HepG2 (cell line): ENCODE measurements around the gene CTIF. TPM values are rescaled to one million over a fixed set of nuclear protein-coding genes. Genes with fewer than 3 reads are reported as not detected.
A peak's percentile ranks its signal among the peaks of the same experiment; 100 is the strongest.

Experiments
- ATF7-NPFF ChIP-seq: sonication (generic); formaldehyde crosslinking; IDR thresholded peaks from 2 replicates; pipeline ENCODE4 v1.8.1; 2023; ENCODE audit warnings: mild to moderate bottlenecking, low read depth, missing genetic modification reagents, moderate library complexity
- CENPBD1 ChIP-seq: sonication (generic); formaldehyde crosslinking; IDR thresholded peaks from 2 replicates; pipeline ENCODE4 v1.8.0; 2022; ENCODE audit warnings: missing genetic modification reagents, low read depth, mild to moderate bottlenecking, borderline replicate concordance
- GATAD1 ChIP-seq: IDR thresholded peaks from 2 replicates; pipeline ENCODE4 v1.6.1; 2016; ENCODE audit warnings: missing genetic modification reagents, missing compliant biosample characterization
- HCFC1 ChIP-seq: fragments of 150-350 bp; IDR thresholded peaks from 2 replicates; pipeline ENCODE4 v1.6.1; 2014; ENCODE audit warnings: low read depth, low read length
- JUNB ChIP-seq: sonication (generic); formaldehyde crosslinking; IDR thresholded peaks from 2 replicates; pipeline ENCODE4 v1.8.0; 2022; ENCODE audit warnings: missing genetic modification reagents, mild to moderate bottlenecking, borderline replicate concordance
- LCORL ChIP-seq, 2 experiments: fragments of 450-650 bp in 1 of 2; sonication (generic) in 1 of 2; formaldehyde crosslinking in 1 of 2; IDR thresholded peaks; 2 replicates each; pipeline versions ENCODE4 v1.5.0 to v1.6.1; 2017 to 2020; ENCODE audit warnings: antibody characterized with exemption in 1 of 2, missing genetic modification reagents in 1 of 2
- MEIS2 ChIP-seq: sonication (generic); formaldehyde crosslinking; IDR thresholded peaks from 2 replicates; pipeline ENCODE4 v1.9.0; 2021; ENCODE audit warnings: mild to moderate bottlenecking, missing genetic modification reagents
- PLRG1 ChIP-seq: fragments of 450-650 bp; conservative IDR thresholded peaks from 2 replicates; pipeline ENCODE4 v1.6.1; 2016
- SNAPC4 ChIP-seq: sonication (generic); formaldehyde crosslinking; IDR thresholded peaks from 2 replicates; pipeline ENCODE4 v1.4.0; 2020; ENCODE audit warnings: mild to moderate bottlenecking, missing genetic modification reagents
- TAF15 ChIP-seq: fragments of 200-400 bp; formaldehyde crosslinking; IDR thresholded peaks from one replicate; pipeline ENCODE4 v1.6.1; 2018; ENCODE audit warnings: mild to moderate bottlenecking, low read depth, low read length; ENCODE audit not compliant: poor library complexity, severe bottlenecking
- YEATS4 ChIP-seq: sonication (generic); formaldehyde crosslinking; IDR thresholded peaks from 2 replicates; pipeline ENCODE4 v1.4.0; 2020; ENCODE audit warnings: missing genetic modification reagents, borderline replicate concordance
- ZNF124 ChIP-seq: sonication (generic); formaldehyde crosslinking; IDR thresholded peaks from 2 replicates; pipeline ENCODE4 v1.4.0; 2020; ENCODE audit warnings: missing genetic modification reagents
- ZNF253 ChIP-seq: sonication (generic); formaldehyde crosslinking; IDR thresholded peaks from 2 replicates; pipeline ENCODE4 v1.8.0; 2022; ENCODE audit warnings: mild to moderate bottlenecking, missing genetic modification reagents, borderline replicate concordance
- ZNF589 ChIP-seq: sonication (generic); formaldehyde crosslinking; conservative IDR thresholded peaks from 2 replicates; pipeline ENCODE4 v1.8.0; 2022; ENCODE audit warnings: mild to moderate bottlenecking, moderate library complexity, missing genetic modification reagents
- ZNF670 ChIP-seq: sonication (generic); formaldehyde crosslinking; IDR thresholded peaks from 2 replicates; pipeline ENCODE4 v1.8.0; 2022; ENCODE audit warnings: mild to moderate bottlenecking, missing genetic modification reagents, borderline replicate concordance
- ZNF7 ChIP-seq: IDR thresholded peaks from 2 replicates; pipeline ENCODE4 v1.6.1; 2016; ENCODE audit warnings: missing biosample characterization, missing genetic modification reagents
- ZNF761 ChIP-seq: sonication (generic); formaldehyde crosslinking; conservative IDR thresholded peaks from 2 replicates; pipeline ENCODE4 v1.4.0; 2020; ENCODE audit warnings: mild to moderate bottlenecking, missing genetic modification reagents
- ZNF768 ChIP-seq: sonication (generic); formaldehyde crosslinking; IDR thresholded peaks from 2 replicates; pipeline ENCODE4 v1.4.0; 2020; ENCODE audit warnings: missing genetic modification reagents
- polyA plus RNA-seq, 8 experiments: library from polyadenylated mRNA; depleted of rRNA in 3 of 8; stranded (reverse) in 7 of 8; unstranded in 1 of 8; fragments of >200 nt; fragmentation: Illumina TruSeq in 4 of 8; extraction: Trizol in 4 of 8; gene quantifications; 2 replicates each; pipeline versions ENCODE4 v1.2.1 to v1.2.3, GENCODE V29; 2011 to 2016; ENCODE audit warnings: low read depth in 4 of 8, missing spikeins in 1 of 8, mixed read lengths in 1 of 8; ENCODE audit not compliant: insufficient read depth in 1 of 8
- total RNA-seq, 5 experiments: library from RNA; depleted of rRNA; stranded (reverse); fragments of >200 nt; fragmentation: Illumina TruSeq; extraction: Trizol; gene quantifications; 2 replicates each; pipeline ENCODE4 v1.2.3, GENCODE V29; 2016; ENCODE audit warnings: low read depth in 1 of 5
- TF ChIP-seq, protein P1 (sequence below): sonication (generic); formaldehyde crosslinking; IDR thresholded peaks from 2 replicates; pipeline ENCODE4 v1.4.0; 2020; ENCODE audit warnings: missing genetic modification reagents
- TF ChIP-seq, protein P2 (sequence below): sonication (generic); formaldehyde crosslinking; IDR thresholded peaks from 2 replicates; pipeline ENCODE4 v1.5.0; 2020; ENCODE audit warnings: mild to moderate bottlenecking, missing genetic modification reagents

Gene CTIF
- total and polyA plus RNA-seq, 2 of the 13 experiments (the other 11 are each of a cell fraction or from before 2014, with no cell fraction given), result 18.2 to 28.0 TPM

DNA sequence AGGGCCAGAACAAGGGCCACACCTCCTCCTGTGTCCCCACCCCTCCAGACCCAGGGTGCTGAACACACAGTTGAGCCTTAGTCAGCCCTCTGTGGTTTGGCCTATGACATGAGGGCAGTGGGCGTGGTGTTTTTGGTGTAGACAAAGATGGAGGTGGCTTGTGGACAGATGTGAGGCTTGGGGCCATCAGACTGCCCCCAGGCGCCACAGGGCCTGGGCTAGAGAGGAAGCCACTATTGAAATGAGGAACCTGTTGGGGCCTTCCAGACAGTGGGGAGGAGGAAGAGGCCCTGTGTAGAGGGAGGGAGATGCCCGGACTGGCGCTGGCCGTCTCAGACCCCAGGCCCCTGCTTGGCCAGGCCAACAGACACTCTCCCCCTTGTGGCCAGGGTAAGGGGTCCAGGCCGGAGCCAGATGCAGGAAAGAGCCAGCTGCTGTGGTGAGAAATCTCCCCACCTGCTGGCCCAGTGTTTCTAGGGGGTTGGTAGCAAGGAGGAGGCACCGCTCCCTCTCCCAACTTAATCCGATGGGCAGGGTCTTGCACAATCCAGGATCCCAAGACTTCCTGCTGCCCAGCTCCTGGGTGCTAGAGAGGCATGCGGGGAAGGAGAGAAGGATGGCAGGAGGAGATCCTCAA, 358.2 kb downstream of the CTIF start (continued):
- TF ChIP-seq SNAPC4 (no peak), ZNF670 (no peak), MEIS2 (no peak), ZNF768 (CRISPR knock-in tag) (no peak), HCFC1 (no peak), PLRG1 (no peak), YEATS4 (CRISPR knock-in tag) (no peak; the same call in 1 of the 2 replicates), LCORL (IDR thresholded peaks at IDR 0.05) (no peak), LCORL (CRISPR knock-in tag; IDR thresholded peaks at IDR 0.05) (peak; percentile 87; the same call in 1 of the 2 replicates), ZNF761 (CRISPR knock-in tag) (peak; percentile 70; the same call in 1 of the 2 replicates), GATAD1 (CRISPR knock-in tag) (peak; percentile 58), ZNF7 (CRISPR knock-in tag) (no peak), ZNF589 (no peak), ZNF253 (CRISPR knock-in tag) (no peak), ATF7-NPFF (CRISPR knock-in tag) (no peak), JUNB (no peak), ZNF124 (CRISPR knock-in tag) (no peak; the same call in 1 of the 2 replicates), TAF15 (no peak), CENPBD1 (CRISPR knock-in tag) (no peak)
- TF ChIP-seq, protein P1, sequence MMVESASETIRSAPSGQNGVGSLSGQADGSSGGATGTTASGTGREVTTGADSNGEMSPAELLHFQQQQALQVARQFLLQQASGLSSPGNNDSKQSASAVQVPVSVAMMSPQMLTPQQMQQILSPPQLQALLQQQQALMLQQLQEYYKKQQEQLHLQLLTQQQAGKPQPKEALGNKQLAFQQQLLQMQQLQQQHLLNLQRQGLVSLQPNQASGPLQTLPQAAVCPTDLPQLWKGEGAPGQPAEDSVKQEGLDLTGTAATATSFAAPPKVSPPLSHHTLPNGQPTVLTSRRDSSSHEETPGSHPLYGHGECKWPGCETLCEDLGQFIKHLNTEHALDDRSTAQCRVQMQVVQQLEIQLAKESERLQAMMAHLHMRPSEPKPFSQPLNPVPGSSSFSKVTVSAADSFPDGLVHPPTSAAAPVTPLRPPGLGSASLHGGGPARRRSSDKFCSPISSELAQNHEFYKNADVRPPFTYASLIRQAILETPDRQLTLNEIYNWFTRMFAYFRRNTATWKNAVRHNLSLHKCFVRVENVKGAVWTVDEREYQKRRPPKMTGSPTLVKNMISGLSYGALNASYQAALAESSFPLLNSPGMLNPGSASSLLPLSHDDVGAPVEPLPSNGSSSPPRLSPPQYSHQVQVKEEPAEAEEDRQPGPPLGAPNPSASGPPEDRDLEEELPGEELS (CRISPR knock-in tag), result peak; percentile 1; the same call in 1 of the 2 replicates
- TF ChIP-seq, protein P2, sequence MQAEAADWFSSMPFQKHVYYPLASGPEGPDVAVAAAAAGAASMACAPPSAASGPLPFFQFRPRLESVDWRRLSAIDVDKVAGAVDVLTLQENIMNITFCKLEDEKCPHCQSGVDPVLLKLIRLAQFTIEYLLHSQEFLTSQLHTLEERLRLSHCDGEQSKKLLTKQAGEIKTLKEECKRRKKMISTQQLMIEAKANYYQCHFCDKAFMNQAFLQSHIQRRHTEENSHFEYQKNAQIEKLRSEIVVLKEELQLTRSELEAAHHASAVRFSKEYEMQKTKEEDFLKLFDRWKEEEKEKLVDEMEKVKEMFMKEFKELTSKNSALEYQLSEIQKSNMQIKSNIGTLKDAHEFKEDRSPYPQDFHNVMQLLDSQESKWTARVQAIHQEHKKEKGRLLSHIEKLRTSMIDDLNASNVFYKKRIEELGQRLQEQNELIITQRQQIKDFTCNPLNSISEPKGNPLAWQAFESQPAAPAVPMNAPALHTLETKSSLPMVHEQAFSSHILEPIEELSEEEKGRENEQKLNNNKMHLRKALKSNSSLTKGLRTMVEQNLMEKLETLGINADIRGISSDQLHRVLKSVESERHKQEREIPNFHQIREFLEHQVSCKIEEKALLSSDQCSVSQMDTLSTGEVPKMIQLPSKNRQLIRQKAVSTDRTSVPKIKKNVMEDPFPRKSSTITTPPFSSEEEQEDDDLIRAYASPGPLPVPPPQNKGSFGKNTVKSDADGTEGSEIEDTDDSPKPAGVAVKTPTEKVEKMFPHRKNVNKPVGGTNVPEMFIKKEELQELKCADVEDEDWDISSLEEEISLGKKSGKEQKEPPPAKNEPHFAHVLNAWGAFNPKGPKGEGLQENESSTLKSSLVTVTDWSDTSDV (CRISPR knock-in tag), result no peak
